Osteocyte (in vitro differentiated cells): ENCODE data around the gene SFTA2. TPM values are rescaled to one million over a fixed set of nuclear protein-coding genes. Genes with fewer than 3 reads are reported as not detected.

Source experiments
- DNase-seq: peaks from one replicate; pipeline ENCODE4 v3.0.0; 2021; ENCODE audit warnings: mixed read lengths; ENCODE audit not compliant: unreplicated experiment; ENCODE audit errors: extremely low spot score
- H3K27ac Mint-ChIP-seq: one replicate; pipeline ENCODE4 v1.8.0; 2021; ENCODE audit warnings: mild to moderate bottlenecking, mixed read lengths; ENCODE audit not compliant: unreplicated experiment
- H3K27me3 Mint-ChIP-seq: one replicate; pipeline ENCODE4 v1.8.0; 2021; ENCODE audit warnings: mixed read lengths; ENCODE audit not compliant: unreplicated experiment
- H3K36me3 Mint-ChIP-seq: one replicate; pipeline ENCODE4 v1.8.0; 2021; ENCODE audit warnings: mixed read lengths; ENCODE audit not compliant: unreplicated experiment
- H3K4me1 Mint-ChIP-seq: one replicate; pipeline ENCODE4 v1.8.0; 2021; ENCODE audit warnings: mixed read lengths; ENCODE audit not compliant: unreplicated experiment
- H3K4me3 Mint-ChIP-seq: one replicate; pipeline ENCODE4 v1.8.0; 2021; ENCODE audit warnings: mild to moderate bottlenecking, moderate library complexity, mixed read lengths; ENCODE audit not compliant: unreplicated experiment
- H3K9me3 Mint-ChIP-seq: one replicate; pipeline ENCODE4 v1.8.0; 2021; ENCODE audit warnings: mixed read lengths; ENCODE audit not compliant: unreplicated experiment
- total RNA-seq: library from RNA; stranded (reverse); gene quantifications from 2 replicates; pipeline ENCODE4 v1.2.1, GENCODE V29; 2021
- TF ChIP-seq, protein P1 (sequence below): fragments of 200-600 bp; sonication (generic); IDR thresholded peaks from 2 replicates; pipeline ENCODE4 v1.5.0; 2021; ENCODE audit warnings: antibody characterized with exemption, mild to moderate bottlenecking, moderate library complexity

SFTA2 gene
- total RNA-seq, 1 donor from 2014 or later: not detected

DNA sequence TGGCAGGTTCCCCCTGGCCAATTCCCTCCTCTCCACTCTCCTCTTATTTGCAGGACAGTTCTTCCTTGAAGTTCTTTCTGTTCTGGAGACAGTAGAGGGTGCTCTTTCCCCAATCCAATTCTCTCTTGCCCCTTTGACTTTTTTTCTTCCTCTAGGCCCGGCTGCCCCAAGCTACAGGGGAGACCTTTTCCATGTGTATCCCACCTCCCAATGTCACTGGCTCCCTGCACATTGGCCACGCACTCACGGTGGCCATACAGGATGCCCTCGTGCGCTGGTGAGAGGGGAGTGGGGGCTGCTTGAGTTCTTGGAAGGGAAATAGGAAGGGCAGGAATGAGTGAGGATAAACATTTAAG is 16.4 kb downstream of the SFTA2 start:
- no peaks in the 10 kb centered on the region for H3K9me3 Mint-ChIP-seq
- peak overlapping the region; percentile 54 for H3K4me3 Mint-ChIP-seq
- peak overlapping the region; percentile 39 for H3K27ac Mint-ChIP-seq
- peaks cover 29% of the 10 kb centered on the region for H3K36me3 Mint-ChIP-seq
- no peaks in the 10 kb centered on the region for H3K27me3 Mint-ChIP-seq
- TF ChIP-seq, protein P1, sequence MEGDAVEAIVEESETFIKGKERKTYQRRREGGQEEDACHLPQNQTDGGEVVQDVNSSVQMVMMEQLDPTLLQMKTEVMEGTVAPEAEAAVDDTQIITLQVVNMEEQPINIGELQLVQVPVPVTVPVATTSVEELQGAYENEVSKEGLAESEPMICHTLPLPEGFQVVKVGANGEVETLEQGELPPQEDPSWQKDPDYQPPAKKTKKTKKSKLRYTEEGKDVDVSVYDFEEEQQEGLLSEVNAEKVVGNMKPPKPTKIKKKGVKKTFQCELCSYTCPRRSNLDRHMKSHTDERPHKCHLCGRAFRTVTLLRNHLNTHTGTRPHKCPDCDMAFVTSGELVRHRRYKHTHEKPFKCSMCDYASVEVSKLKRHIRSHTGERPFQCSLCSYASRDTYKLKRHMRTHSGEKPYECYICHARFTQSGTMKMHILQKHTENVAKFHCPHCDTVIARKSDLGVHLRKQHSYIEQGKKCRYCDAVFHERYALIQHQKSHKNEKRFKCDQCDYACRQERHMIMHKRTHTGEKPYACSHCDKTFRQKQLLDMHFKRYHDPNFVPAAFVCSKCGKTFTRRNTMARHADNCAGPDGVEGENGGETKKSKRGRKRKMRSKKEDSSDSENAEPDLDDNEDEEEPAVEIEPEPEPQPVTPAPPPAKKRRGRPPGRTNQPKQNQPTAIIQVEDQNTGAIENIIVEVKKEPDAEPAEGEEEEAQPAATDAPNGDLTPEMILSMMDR: peak; percentile 78
- peaks cover 24% of the 10 kb centered on the region for H3K4me1 Mint-ChIP-seq
- DNase-seq: no peak

GRCh38 chr6:30914854-30915590 is 16.9 kb downstream of the SFTA2 start:
- H3K4me3 Mint-ChIP-seq: peak overlapping the region; percentile 90
- H3K9me3 Mint-ChIP-seq: no peaks in the 10 kb centered on the region
- no peak for DNase-seq
- peak overlapping the region; percentile 91 for H3K27ac Mint-ChIP-seq
- peaks cover 24% of the 10 kb centered on the region for H3K36me3 Mint-ChIP-seq
- TF ChIP-seq, protein P1: no peak
- no peaks in the 10 kb centered on the region for H3K27me3 Mint-ChIP-seq
- peaks cover 24% of the 10 kb centered on the region for H3K4me1 Mint-ChIP-seq

GRCh38 chr6:30914076-30914853 is 17.7 kb downstream of the SFTA2 start, which contains the start of gene VARS2:
TSS of gene VARS2 (plus strand) at chr6:30914238. CDS start at chr6:30914837, 599 bp downstream.
- DNase-seq: peak; percentile 96
- H3K9me3 Mint-ChIP-seq: no peaks in the 10 kb centered on the region
- H3K27me3 Mint-ChIP-seq: no peaks in the 10 kb centered on the region
- peaks cover 21% of the 10 kb centered on the region for H3K36me3 Mint-ChIP-seq
- TF ChIP-seq, protein P1: peak; percentile 52
- peak within 1 kb of the TSS; percentile 91 for H3K27ac Mint-ChIP-seq
- peak within 1 kb of the TSS; percentile 90 for H3K4me3 Mint-ChIP-seq
- peaks cover 25% of the 10 kb centered on the region for H3K4me1 Mint-ChIP-seq

GRCh38 chr6:30913721-30914075 is 18.3 kb downstream of the SFTA2 start:
- Mint-ChIP-seq H3K4me1 (peaks cover 31% of the 10 kb centered on the region), H3K4me3 (peak overlapping the region; percentile 90), H3K36me3 (peaks cover 21% of the 10 kb centered on the region), H3K9me3 (no peaks in the 10 kb centered on the region), H3K27ac (peak overlapping the region; percentile 91), H3K27me3 (no peaks in the 10 kb centered on the region)
- no peak for DNase-seq
- TF ChIP-seq, protein P1: no peak
